HG02970 (cell line): ENCODE data around the gene ESPNL.

ENCODE experiments used
- ATAC-seq: cut with Tn5 transposase; IDR thresholded peaks from one replicate; pipeline ENCODE4 v1.9.1; 2021; ENCODE audit warnings: mild to moderate bottlenecking, moderate library complexity, moderate number of reproducible peaks; ENCODE audit not compliant: unreplicated experiment, low FRiP score

Gene ESPNL

DNA sequence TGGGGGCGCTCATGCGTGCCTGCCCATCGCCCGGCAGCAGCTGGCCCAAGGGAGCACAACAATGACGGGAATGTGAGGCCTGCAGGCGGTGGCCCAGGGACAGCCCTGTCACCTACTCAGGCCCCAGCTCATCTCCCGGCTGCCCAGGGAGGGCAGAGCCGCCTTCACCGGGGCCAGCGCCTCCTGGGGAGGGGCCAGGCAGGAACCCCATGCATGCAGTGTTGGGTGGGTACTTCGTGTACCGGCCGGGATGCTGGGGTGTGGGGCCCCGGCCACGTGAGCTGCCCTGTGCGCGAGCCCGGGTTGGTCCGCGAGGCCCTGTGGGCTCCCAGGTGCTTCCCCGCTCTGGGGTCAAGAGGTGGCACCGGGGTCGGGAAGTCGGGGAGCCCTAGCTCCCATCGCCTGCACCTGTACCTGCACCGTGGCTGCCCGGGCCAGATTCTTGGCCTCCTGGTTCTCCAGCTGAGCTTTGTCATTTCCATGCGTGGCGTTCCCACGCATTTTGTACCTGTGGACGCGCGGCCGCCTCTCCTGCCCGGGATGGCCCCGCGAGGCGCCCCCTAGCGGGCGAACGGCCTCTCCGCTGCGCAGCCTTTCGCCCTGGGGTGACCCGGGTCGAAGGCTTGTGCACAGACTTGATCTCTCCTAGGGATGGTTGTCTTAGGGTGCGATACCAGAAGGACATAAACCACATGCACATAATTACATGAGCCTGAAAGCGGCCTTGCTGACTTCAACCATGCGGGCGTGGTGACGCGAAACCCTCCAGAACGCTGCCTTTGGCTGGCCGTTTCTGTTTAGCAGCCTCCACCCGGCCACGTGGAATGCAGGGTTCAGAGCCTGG is 39.3 kb downstream of the ESPNL start:
- no peak for ATAC-seq

DNA sequence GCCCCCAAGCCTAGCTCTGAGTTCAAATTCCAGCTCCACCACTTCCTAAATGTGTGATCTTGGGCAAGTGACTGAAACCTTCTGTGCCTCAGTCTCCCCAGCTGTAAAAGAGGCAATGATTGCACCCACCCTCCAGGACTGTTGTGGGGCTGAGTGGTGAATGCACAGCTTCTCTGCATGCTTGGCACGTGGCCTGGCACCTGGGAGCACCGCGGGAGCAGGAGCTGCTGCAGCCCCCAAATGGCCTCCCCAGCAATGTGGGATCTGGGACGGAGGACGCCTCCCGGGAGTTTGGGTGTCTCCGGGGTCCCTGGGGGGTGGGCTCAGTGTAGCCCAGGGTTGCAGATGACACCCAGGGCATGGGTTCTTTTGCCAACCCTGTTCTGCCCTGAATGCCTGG is 39.9 kb downstream of the ESPNL start:
- no peak for ATAC-seq

DNA sequence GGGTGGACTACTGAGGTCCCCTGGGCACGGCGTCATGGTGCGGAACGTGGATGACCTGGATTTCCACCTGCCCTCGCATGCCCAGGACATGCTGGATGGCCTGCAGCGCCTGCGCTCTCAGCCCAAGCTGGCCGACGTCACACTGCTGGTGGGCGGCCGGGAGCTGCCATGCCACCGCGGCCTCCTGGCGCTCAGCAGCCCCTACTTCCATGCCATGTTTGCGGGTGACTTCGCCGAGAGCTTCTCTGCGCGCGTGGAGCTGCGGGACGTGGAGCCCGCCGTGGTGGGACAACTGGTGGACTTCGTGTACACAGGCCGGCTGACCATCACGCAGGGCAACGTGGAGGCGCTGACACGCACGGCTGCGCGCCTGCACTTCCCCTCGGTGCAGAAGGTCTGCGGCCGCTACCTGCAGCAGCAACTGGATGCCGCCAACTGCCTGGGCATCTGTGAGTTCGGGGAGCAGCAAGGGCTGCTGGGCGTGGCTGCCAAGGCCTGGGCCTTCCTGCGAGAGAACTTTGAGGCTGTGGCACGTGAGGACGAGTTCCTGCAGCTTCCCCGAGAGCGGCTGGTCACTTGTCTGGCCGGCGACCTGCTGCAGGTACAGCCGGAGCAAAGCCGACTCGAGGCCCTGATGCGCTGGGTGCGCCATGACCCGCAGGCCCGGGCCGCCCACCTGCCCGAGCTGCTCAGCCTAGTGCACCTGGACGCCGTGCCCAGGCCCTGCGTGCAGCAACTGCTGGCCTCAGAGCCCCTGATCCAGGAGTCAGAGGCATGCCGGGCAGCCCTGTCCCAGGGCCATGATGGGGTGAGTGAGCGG is 40.8 kb downstream of the ESPNL start:
- no peak for ATAC-seq

GRCh38 chr2:238141541-238142318 is 41.6 kb downstream of the ESPNL start:
- ATAC-seq = no peak

GRCh38 chr2:238142382-238143205 is 42.5 kb downstream of the ESPNL start:
- ATAC-seq = no peak

- ATAC-seq = no peak
These were observed 43.3 kb downstream of the ESPNL start for GRCh38 chr2:238143239-238143951.

GRCh38 chr2:238144262-238144661 is 44.1 kb downstream of the ESPNL start:
- no peak for ATAC-seq

DNA sequence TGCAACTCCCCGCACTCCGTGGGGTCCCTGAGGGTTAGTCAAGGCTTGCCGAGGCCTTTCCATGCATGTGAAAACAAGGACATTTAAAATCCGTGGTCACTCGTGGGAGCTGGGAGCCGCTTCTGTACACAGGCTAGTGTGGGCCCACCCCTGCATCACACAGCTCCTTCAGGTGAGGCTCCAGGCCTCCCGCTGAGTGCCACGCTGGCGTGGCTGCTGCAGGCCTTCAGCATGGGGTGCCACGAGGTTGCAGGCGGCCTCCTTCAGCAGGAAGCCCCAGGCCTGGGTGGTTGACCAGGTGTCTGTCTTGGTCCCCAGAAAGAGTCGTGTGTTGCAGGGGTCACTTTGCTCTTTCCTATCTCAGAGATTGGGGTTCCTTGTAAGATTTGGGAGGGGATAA is 44.9 kb downstream of the ESPNL start:
- ATAC-seq = no peak

DNA sequence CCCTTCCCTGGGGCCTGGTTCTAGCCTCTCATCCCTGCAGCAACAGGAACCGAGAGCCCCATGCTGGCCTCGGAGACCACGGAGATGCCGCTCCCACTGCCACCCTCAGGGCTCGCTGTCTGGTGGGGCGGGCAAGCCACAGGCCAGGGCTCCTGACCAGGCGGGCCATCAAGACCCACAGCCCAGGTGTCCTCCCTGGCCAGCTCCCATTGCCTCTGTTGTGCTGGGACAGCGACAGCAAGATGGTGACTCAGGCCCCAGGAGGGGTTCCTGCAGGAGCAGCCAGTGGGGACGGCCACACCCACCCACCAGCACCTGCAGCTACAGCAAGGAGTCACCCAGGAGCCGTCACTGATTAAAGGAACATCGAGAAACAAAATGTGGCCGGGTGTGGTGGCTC is 45.7 kb downstream of the ESPNL start:
- ATAC-seq = no peak

GRCh38 chr2:238146884-238147544 is 46.9 kb downstream of the ESPNL start:
- ATAC-seq = no peak

DNA sequence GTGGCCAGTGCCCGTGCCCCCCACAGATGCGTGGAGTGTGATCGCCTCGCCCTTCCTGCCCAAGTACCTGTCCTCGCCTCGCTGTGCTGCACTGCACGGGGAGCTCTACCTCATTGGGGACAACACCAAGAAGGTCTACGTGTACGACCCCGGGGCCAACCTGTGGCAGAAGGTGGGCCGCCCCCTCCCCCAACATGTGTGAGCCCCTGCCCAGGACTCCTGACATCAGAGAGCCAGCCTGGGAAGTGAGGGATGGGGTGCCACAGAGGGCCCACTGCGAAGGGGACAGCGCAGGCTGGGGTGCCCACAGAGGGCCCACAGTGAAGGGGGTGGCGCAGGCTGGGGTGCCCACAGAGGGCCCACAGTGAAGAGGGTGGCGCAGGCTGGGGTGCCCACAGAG is 48.8 kb downstream of the ESPNL start:
- no peak for ATAC-seq

GRCh38 chr2:238149841-238150572 is 49.9 kb downstream of the ESPNL start:
- ATAC-seq = no peak

DNA sequence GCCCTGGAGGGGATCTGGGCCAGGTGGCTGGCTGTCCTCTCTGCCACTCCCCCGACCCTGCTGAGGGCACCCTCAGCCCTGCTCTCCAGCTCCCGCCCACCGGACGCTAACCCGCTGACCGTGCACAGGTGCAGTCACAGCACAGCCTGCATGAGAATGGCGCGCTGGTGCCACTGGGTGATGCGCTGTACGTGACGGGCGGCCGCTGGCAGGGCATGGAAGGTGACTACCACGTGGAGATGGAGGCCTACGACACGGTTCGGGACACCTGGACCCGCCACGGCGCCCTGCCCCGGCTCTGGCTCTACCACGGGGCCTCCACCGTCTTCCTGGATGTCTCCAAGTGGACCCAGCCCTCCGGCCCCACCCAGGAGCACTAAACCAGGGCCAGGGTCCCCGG is 50.5 kb downstream of the ESPNL start:
- no peak for ATAC-seq

- ATAC-seq = no peak
These were observed 51.1 kb downstream of the ESPNL start for GRCh38 chr2:238151205-238151604.

- no peak for ATAC-seq
These were observed 51.6 kb downstream of the ESPNL start for GRCh38 chr2:238151628-238152235.

DNA sequence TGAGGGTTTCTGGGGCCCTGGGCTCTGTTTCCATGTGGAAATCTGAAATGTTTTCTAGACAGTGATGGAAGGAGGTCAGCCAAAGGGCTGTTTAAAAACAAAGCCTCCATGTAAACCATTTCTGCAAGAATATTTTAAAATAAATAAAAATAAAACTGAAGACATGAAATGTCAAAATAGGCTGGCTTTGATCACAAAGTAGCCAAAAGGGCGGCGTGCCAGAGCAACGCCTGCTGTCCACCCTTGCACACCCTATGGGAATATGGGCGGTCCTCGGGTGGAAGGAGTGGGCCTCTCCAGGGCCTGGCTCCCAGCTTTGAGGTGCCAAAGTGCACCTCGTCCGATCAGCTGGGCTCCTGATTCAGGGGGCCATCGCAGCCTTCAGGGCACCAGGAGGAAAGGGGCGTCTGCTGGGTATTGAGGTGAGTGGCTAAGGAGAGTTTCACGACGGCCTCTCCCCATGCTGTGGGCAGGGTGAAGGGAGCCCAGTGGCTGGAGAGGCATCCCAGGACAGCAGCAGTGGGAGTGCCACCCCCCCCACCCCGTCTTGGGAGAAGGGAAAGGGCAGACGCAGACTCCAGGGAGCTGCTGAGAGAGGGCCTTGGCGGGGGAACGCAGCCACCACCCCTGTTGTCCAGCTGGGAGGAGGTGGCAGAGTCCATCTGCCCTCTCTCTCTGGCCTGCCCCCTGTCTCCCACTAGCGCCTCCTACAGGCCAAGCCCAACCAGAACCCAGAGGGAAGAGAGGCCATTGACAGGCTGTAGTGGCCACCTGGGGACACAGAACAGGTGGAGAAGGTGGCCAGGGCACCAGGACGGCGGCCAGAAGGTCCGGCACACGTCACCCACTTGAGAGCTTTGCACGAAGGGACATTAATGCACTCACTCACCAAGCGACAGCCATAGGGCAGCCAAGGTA is 52.9 kb downstream of the ESPNL start:
- no peak for ATAC-seq

DNA sequence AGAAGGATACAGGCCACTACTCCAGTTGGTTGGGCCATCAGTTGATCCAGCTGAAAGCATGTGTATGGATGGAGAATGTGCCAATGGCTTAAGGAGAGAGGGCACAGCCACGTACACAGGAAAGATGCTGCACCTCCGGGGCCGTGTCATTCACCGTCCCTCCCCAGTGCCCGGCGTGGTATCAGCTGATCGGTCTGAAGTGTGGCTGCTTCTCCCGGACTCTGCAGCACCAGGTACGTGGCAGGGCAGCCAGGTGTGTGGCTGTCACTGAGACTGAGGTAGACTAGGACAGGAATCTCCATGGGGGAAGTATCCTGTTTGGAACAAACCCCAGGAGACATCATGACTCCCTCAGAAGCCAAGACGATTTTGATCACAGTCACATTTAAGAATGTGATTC is 54.4 kb downstream of the ESPNL start:
- ATAC-seq = no peak
